Lung (tissue), 12 donors: Measurements from ENCODE around the gene EIF1. TPM values are rescaled to one million over a fixed set of nuclear protein-coding genes. Genes with fewer than 3 reads are reported as not detected.

Experiments
- ATAC-seq: fragments of 200-7000 bp; cut with Tn5 transposase; one replicate; pipeline ENCODE4 v1.9.1; 2020; ENCODE audit warnings: moderate number of reproducible peaks; ENCODE audit not compliant: insufficient read depth, low FRiP score
- DNase-seq, 3 donors: peaks; one replicate each; pipeline ENCODE4 v3.0.0-alpha.2; 2013 to 2017
- H3K27ac ChIP-seq, 2 donors: one replicate each; pipeline ENCODE4 v1.5.1; 2013; ENCODE audit warnings: mild to moderate bottlenecking in 2 of 2, moderate library complexity in 2 of 2, control low read depth in 1 of 2, inconsistent platforms in 1 of 2, low read depth in 1 of 2, low read length in 1 of 2
- H3K27me3 ChIP-seq, 3 donors: one replicate each; pipeline ENCODE4 v1.5.1; 2013; ENCODE audit warnings: low read length in 2 of 3; ENCODE audit not compliant: control insufficient read depth in 3 of 3, insufficient read depth in 3 of 3
- H3K36me3 ChIP-seq, 4 donors: one replicate each; pipeline ENCODE4 v1.5.1; 2013; ENCODE audit warnings: low read length in 4 of 4, mild to moderate bottlenecking in 1 of 4, moderate library complexity in 1 of 4; ENCODE audit not compliant: control insufficient read depth in 4 of 4, insufficient read depth in 4 of 4
- H3K4me1 ChIP-seq, 5 donors: one replicate each; pipeline ENCODE4 v1.5.1; 2013; ENCODE audit warnings: low read length in 5 of 5, mild to moderate bottlenecking in 2 of 5, moderate library complexity in 1 of 5; ENCODE audit not compliant: control insufficient read depth in 5 of 5, insufficient read depth in 5 of 5
- H3K4me3 ChIP-seq: one replicate; pipeline ENCODE4 v1.5.1; 2013; ENCODE audit warnings: mild to moderate bottlenecking, control low read depth, moderate library complexity
- H3K9ac ChIP-seq, 2 donors: one replicate each; pipeline ENCODE4 v1.5.1; 2013; ENCODE audit warnings: low read length in 2 of 2, control low read depth in 1 of 2; ENCODE audit not compliant: insufficient read depth in 1 of 2
- H3K9me3 ChIP-seq, 4 donors: one replicate each; pipeline ENCODE4 v1.5.1; 2013; ENCODE audit warnings: low read length in 3 of 4, mild to moderate bottlenecking in 1 of 4, moderate library complexity in 1 of 4; ENCODE audit not compliant: control insufficient read depth in 4 of 4, insufficient read depth in 3 of 4
- CTCF ChIP-seq: IDR thresholded peaks from 2 replicates; pipeline ENCODE4 v1.5.1; 2012; ENCODE audit warnings: mild to moderate bottlenecking; ENCODE audit errors: control extremely low read depth, extremely low read depth
- WGBS, 2 donors: extraction: QIAGEN DNeasy Blood & Tissue Kit; methylation state at CpG; one replicate each; pipeline ENCODE4 v1.1.7; 2013; 5-methylcytosine and 5-hydroxymethylcytosine counted together
- polyA plus RNA-seq, 2 donors: library from polyadenylated mRNA; stranded (reverse); fragments of 200-250 nt; gene quantifications; one replicate each; pipeline ENCODE4 v1.2.1, GENCODE V29; 2013
- total RNA-seq, 2 donors: library from RNA; depleted of rRNA in 1 of 2; stranded (reverse); fragments of >200 nt in 1 of 2; gene quantifications; one replicate each; pipeline ENCODE4 v1.2.1, GENCODE V29; 2014 to 2021
- donor health status: control.
- donor health status: control.
- donor health status: Bipolar disorder and iron deficiency.
- donor health status: healthy.
- donor health status: DM: yes; HTN: yes; CAD: no.

The EIF1 gene
- total and polyA plus RNA-seq, 4 donors = 381 to 872 (median 676) TPM

GRCh38 chr17:41664172-41664457 is 24.6 kb upstream of the EIF1 start:
- Histone ChIP-seq H3K9ac (no peak overlapping the region), H3K4me3 (no peak overlapping the region), H3K4me1 (peaks cover 0 to 8% (median 5%) of the 10 kb centered on the region in 5 donors), H3K27me3 (peaks cover 0 to 5% (median 3%) of the 10 kb centered on the region in 3 donors), H3K36me3 (no peaks in the 10 kb centered on the region), H3K9me3 (no peaks in the 10 kb centered on the region), H3K27ac (no peak overlapping the region)
- no peak for TF ChIP-seq CTCF
- 78 to 87% methylated on average over 2 of the region's 2 CpGs for WGBS, 2 donors
- DNase-seq (no peak), ATAC-seq (no peak)

- WGBS, 2 donors = 51 to 75% methylated on average over 13 to 15 of the region's 15 CpGs
- ATAC-seq (no peak), DNase-seq (no peak)
- Histone ChIP-seq H3K27ac (peak overlapping the region in 1 of 2 donors; percentile 68), H3K27me3 (peaks cover 0 to 5% (median 3%) of the 10 kb centered on the region in 3 donors), H3K4me1 (peaks cover 0 to 8% (median 5%) of the 10 kb centered on the region in 5 donors), H3K4me3 (no peak overlapping the region), H3K36me3 (no peaks in the 10 kb centered on the region), H3K9me3 (no peaks in the 10 kb centered on the region), H3K9ac (no peak overlapping the region)
- no peak for TF ChIP-seq CTCF
These were observed 23.8 kb upstream of the EIF1 start for GRCh38 chr17:41664587-41665565.

- H3K27me3 ChIP-seq = peaks cover 0 to 5% (median 3%) of the 10 kb centered on the region in 3 donors
- DNase-seq (peak; percentile 83 to 91 (median 89)), ATAC-seq (peak; percentile 89)
- H3K36me3 ChIP-seq = no peaks in the 10 kb centered on the region
- H3K9me3 ChIP-seq = no peaks in the 10 kb centered on the region
- peaks cover 0 to 8% (median 5%) of the 10 kb centered on the region in 5 donors for H3K4me1 ChIP-seq
- H3K9ac ChIP-seq = peak overlapping the region in 1 of 2 donors; percentile 79
- H3K4me3 ChIP-seq = no peak overlapping the region
- peak overlapping the region in 1 of 2 donors; percentile 73 for H3K27ac ChIP-seq
- WGBS, 2 donors = 2% methylated on average over 35 to 39 of the region's 39 CpGs
- peak; percentile 95 for TF ChIP-seq CTCF
These were observed 23.0 kb upstream of the EIF1 start for GRCh38 chr17:41665566-41666236.
